A549 (cell line): Measurements from ENCODE around the gene RNASE8.

Experiments used
- CEBPB ChIP-seq, 2 experiments: fragments of >200 bp in 1 of 2; sonication (Bioruptor Twin) in 1 of 2; formaldehyde crosslinking in 1 of 2; IDR thresholded peaks; 2 replicates each; pipeline ENCODE4 v1.6.1; 2012 to 2016
- CTCF ChIP-seq: fragments of >200 bp; sonication (Bioruptor Twin); formaldehyde crosslinking; IDR thresholded peaks from 3 replicates; pipeline ENCODE4 v1.5.1; 2016
- EP300 ChIP-seq, 2 experiments: fragments of >200 bp; sonication (Bioruptor Twin); formaldehyde crosslinking; IDR thresholded peaks; 2 replicates in 1 of 2; 3 replicates in 1 of 2; pipeline ENCODE4 v1.6.1; 2016 to 2017
- HDAC2 ChIP-seq: fragments of 200-600 bp; sonication (generic); IDR thresholded peaks from 2 replicates; pipeline ENCODE4 v1.6.1; 2016
- HOXA7 ChIP-seq: fragments of 250-450 bp; sonication (Bioruptor Pico); IDR thresholded peaks from 2 replicates; pipeline ENCODE4 v1.5.0; 2020; ENCODE audit warnings: mild to moderate bottlenecking, moderate library complexity
- KDM1A ChIP-seq: fragments of 200-600 bp; sonication (generic); IDR thresholded peaks from 2 replicates; pipeline ENCODE4 v1.6.1; 2016; ENCODE audit warnings: low read depth, mild to moderate bottlenecking
- MYC ChIP-seq: IDR thresholded peaks from 2 replicates; pipeline ENCODE4 v1.6.1; 2012; ENCODE audit warnings: mild to moderate bottlenecking, inconsistent platforms, low read length, improper control_type of control experiment, borderline replicate concordance
- NPAS2 ChIP-seq: fragments of 250-450 bp; sonication (Bioruptor Pico); IDR thresholded peaks from 2 replicates; pipeline ENCODE4 v1.8.0; 2022; ENCODE audit warnings: mild to moderate bottlenecking, moderate library complexity, borderline replicate concordance
- PHF8 ChIP-seq: fragments of 200-600 bp; sonication (generic); IDR thresholded peaks from 2 replicates; pipeline ENCODE4 v1.6.1; 2016; ENCODE audit warnings: low read depth, mild to moderate bottlenecking, antibody characterized with exemption, moderate library complexity, borderline replicate concordance
- POLR2A ChIP-seq: IDR thresholded peaks from 2 replicates; pipeline ENCODE4 v1.6.1; 2012; ENCODE audit warnings: mild to moderate bottlenecking, low read length
- RAD21 ChIP-seq, 2 experiments: fragments of >200 bp in 1 of 2; sonication (Bioruptor Twin) in 1 of 2; formaldehyde crosslinking in 1 of 2; IDR thresholded peaks in 1 of 2; conservative IDR thresholded peaks in 1 of 2; 2 replicates in 1 of 2; 3 replicates in 1 of 2; pipeline ENCODE4 v1.6.1; 2012 to 2018; ENCODE audit warnings: inconsistent platforms in 1 of 2
- RARB ChIP-seq: fragments of 250-450 bp; sonication (Bioruptor Pico); IDR thresholded peaks from 2 replicates; pipeline ENCODE4 v1.8.0; 2021; ENCODE audit warnings: mild to moderate bottlenecking, moderate library complexity
- REST ChIP-seq: fragments of 200-600 bp; sonication (generic); IDR thresholded peaks from 2 replicates; pipeline ENCODE4 v1.6.1; 2016; ENCODE audit warnings: antibody characterized with exemption, mild to moderate bottlenecking, moderate library complexity
- RFX5 ChIP-seq: fragments of 450-650 bp; IDR thresholded peaks from 2 replicates; pipeline ENCODE4 v1.7.1; 2014; ENCODE audit warnings: antibody characterized with exemption, mild to moderate bottlenecking, moderate library complexity

- TF ChIP-seq CTCF = no peak
- TF ChIP-seq HOXA7 (CRISPR knock-in tag) = no peak
- no peak for TF ChIP-seq NPAS2 (CRISPR knock-in tag)
- TF ChIP-seq MYC = no peak
- TF ChIP-seq POLR2A = no peak
- no peak for TF ChIP-seq EP300 (IDR thresholded peaks at IDR 0.05)
- TF ChIP-seq PHF8 = no peak
- no peak for TF ChIP-seq HDAC2
- TF ChIP-seq KDM1A = no peak
- no peak for TF ChIP-seq RAD21 (conservative IDR thresholded peaks at IDR 0.05 in 1 of 2, IDR thresholded peaks at IDR 0.05 in 1 of 2)
- no peak for TF ChIP-seq REST
- TF ChIP-seq RARB (CRISPR knock-in tag) = no peak
- TF ChIP-seq RFX5 = no peak
- no peak for TF ChIP-seq CEBPB (IDR thresholded peaks at IDR 0.05)
These were observed 18.9 kb upstream of the RNASE8 start for GRCh38 chr14:21038441-21039422.
